ENCODE measurements around the gene PSMC1. TPM values are rescaled to one million over a fixed set of nuclear protein-coding genes. Genes with fewer than 3 reads are reported as not detected.

The PSMC1 gene
- total RNA-seq, 4 donors from 2014 or later = 96.8 to 139 (median 117) TPM

GRCh38 chr14:90304502-90304901 lies 48.1 kb downstream of the PSMC1 start:
- DNase-seq (ENCODE audit: extremely low spot score) = no peak
- Histone ChIP-seq H3K9me3 (no peaks in the 10 kb centered on the region), H3K36me3 (peaks cover 15 to 53% (median 45%) of the 10 kb centered on the region in 4 donors), H3K4me1 (peaks cover 10 to 33% (median 26%) of the 10 kb centered on the region in 4 donors), H3K27ac (replicated peaks in 1 of 4) (no peak overlapping the region), H3K4me3 (no peak overlapping the region), H3K27me3 (no peaks in the 10 kb centered on the region)
- intact Hi-C loops (cut with DNase I) = loop anchor here (5.0 to 10.0 kb wide), 3 partner anchors 420 to 513 kb away; partner anchors contain the start of gene TTC7B
- TF ChIP-seq CTCF (IDR thresholded peaks at IDR 0.05) = no peak
- TF ChIP-seq EP300 (IDR thresholded peaks at IDR 0.05) = no peak
- TF ChIP-seq POLR2A (IDR thresholded peaks at IDR 0.05; ENCODE audit: low read depth) = no peak
- no peak for TF ChIP-seq POLR2AphosphoS5 (IDR thresholded peaks at IDR 0.05)

DNA sequence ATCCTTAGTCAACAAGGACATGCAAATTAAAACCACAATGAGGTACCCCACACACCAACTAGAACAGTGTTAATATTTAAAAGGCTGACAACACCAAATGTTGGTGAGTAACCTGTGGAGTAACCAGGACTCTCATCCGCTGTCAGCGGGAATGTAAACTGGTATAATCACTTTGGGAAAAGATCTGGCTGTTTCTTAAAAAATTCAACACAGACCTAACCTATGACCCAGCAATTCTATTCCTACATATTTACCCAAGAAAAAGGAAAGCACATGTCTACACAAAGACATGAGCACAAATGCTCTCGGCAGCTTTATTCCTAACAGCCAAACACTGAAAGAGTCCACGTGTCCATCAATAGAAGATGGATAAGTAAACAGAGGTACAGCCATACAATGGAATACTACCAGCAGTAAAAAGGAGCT lies 48.8 kb downstream of the PSMC1 start:
- 89% methylated on average over 4 of the region's 4 CpGs for WGBS
- no peak for TF ChIP-seq CTCF (IDR thresholded peaks at IDR 0.05)
- TF ChIP-seq POLR2A (IDR thresholded peaks at IDR 0.05; ENCODE audit: low read depth) = no peak
- no peak for TF ChIP-seq POLR2AphosphoS5 (IDR thresholded peaks at IDR 0.05)
- no peak for TF ChIP-seq EP300 (IDR thresholded peaks at IDR 0.05)
- Histone ChIP-seq H3K4me1 (peaks cover 10 to 32% (median 21%) of the 10 kb centered on the region in 4 donors), H3K27me3 (no peaks in the 10 kb centered on the region), H3K4me3 (no peak overlapping the region), H3K27ac (replicated peaks in 1 of 4) (no peak overlapping the region), H3K9me3 (no peaks in the 10 kb centered on the region), H3K36me3 (peaks cover 19 to 60% (median 50%) of the 10 kb centered on the region in 4 donors)
- no peak for DNase-seq (ENCODE audit: extremely low spot score)
- intact Hi-C loops (cut with DNase I) = loop anchor here (5.0 to 10.0 kb wide), 2 partner anchors 287 to 420 kb away; no protein-coding TSS in a partner anchor

- intact Hi-C loops (cut with DNase I) = loop anchor here (5.0 to 10.0 kb wide), 2 partner anchors 284 to 416 kb away; no protein-coding TSS in a partner anchor
- no peak overlapping the region for H3K27ac ChIP-seq (replicated peaks in 1 of 4)
These were observed 52.2 kb downstream of the PSMC1 start for GRCh38 chr14:90308561-90308960.

GRCh38 chr14:90317286-90317685 lies 60.9 kb downstream of the PSMC1 start:
- no peak for TF ChIP-seq POLR2AphosphoS5 (IDR thresholded peaks at IDR 0.05)
- no peak for TF ChIP-seq POLR2A (IDR thresholded peaks at IDR 0.05; ENCODE audit: low read depth)
- TF ChIP-seq CTCF (IDR thresholded peaks at IDR 0.05) = no peak
- no peak for TF ChIP-seq EP300 (IDR thresholded peaks at IDR 0.05)

More at GRCh38 chr14:90308561-90308960, 52.2 kb downstream of the PSMC1 start:
- Histone ChIP-seq H3K36me3 (peaks cover 28 to 75% (median 68%) of the 10 kb centered on the region in 4 donors), H3K9me3 (no peaks in the 10 kb centered on the region), H3K4me1 (peaks cover 0 to 8% (median 0%) of the 10 kb centered on the region in 4 donors), H3K4me3 (no peak overlapping the region), H3K27me3 (no peaks in the 10 kb centered on the region)
- 98% methylated on average over 7 of the region's 7 CpGs for WGBS
- TF ChIP-seq EP300 (IDR thresholded peaks at IDR 0.05) (no peak), CTCF (IDR thresholded peaks at IDR 0.05) (no peak)
- no peak for DNase-seq (ENCODE audit: extremely low spot score)

DNA sequence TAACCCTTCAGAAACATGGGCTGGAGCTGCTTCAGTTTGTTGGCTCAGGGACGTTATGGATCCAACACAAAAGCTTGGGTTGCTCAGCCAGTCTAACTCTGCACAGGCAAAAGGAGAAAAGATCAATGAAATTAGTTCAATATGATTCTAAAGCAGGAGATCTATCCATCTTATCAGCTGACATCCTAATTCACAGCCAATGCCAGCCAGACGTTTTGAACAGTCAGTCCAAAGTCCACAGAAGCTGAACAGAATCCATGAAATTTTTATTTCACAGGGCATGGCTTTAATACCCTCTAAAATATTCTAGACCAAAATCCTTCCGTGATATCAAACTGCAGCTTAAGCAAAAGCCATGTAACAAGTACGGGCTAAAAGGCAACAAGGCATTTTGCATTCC lies 61.7 kb downstream of the PSMC1 start:
- WGBS = 76% methylated on average over 4 of the region's 4 CpGs
- H3K36me3 ChIP-seq = peaks cover 15 to 52% (median 46%) of the 10 kb centered on the region in 4 donors
- no peak for DNase-seq (ENCODE audit: extremely low spot score)
- H3K4me1 ChIP-seq = peaks cover 0 to 2% (median 0%) of the 10 kb centered on the region in 4 donors
- H3K4me3 ChIP-seq = no peak overlapping the region
- TF ChIP-seq POLR2A (IDR thresholded peaks at IDR 0.05; ENCODE audit: low read depth) (no peak), EP300 (IDR thresholded peaks at IDR 0.05) (no peak), POLR2AphosphoS5 (IDR thresholded peaks at IDR 0.05) (no peak), CTCF (IDR thresholded peaks at IDR 0.05) (no peak)
- H3K27ac ChIP-seq (replicated peaks in 1 of 4) = no peak overlapping the region
- intact Hi-C loops (cut with DNase I) = no loop called here
- H3K9me3 ChIP-seq = no peaks in the 10 kb centered on the region
- no peaks in the 10 kb centered on the region for H3K27me3 ChIP-seq

More at GRCh38 chr14:90317286-90317685, 60.9 kb downstream of the PSMC1 start:
- WGBS = 74% methylated on average over 2 of the region's 2 CpGs
- no peaks in the 10 kb centered on the region for H3K4me1 ChIP-seq
- H3K4me3 ChIP-seq = no peak overlapping the region
- H3K27ac ChIP-seq (replicated peaks in 1 of 4) = no peak overlapping the region
- no peaks in the 10 kb centered on the region for H3K9me3 ChIP-seq
- intact Hi-C loops (cut with DNase I) = no loop called here
- DNase-seq (ENCODE audit: extremely low spot score) = no peak
- H3K36me3 ChIP-seq = peaks cover 15 to 54% (median 48%) of the 10 kb centered on the region in 4 donors
- no peaks in the 10 kb centered on the region for H3K27me3 ChIP-seq

Measured in esophagus muscularis mucosa (tissue), 4 donors.